SKM-1 (cell line): ENCODE measurements around the gene HRH1.
"Not testable (repeated sequence)": the region's sequence is repeated elsewhere in the genome, so short reads cannot be mapped to it uniquely, and the experiment has no call there.

ENCODE experiments used
- DNase-seq: peaks from one replicate; lab custom pipeline; 2025; ENCODE audit not compliant: unreplicated experiment; lab: John Stamatoyannopoulos, UW

HRH1 gene, protein sequence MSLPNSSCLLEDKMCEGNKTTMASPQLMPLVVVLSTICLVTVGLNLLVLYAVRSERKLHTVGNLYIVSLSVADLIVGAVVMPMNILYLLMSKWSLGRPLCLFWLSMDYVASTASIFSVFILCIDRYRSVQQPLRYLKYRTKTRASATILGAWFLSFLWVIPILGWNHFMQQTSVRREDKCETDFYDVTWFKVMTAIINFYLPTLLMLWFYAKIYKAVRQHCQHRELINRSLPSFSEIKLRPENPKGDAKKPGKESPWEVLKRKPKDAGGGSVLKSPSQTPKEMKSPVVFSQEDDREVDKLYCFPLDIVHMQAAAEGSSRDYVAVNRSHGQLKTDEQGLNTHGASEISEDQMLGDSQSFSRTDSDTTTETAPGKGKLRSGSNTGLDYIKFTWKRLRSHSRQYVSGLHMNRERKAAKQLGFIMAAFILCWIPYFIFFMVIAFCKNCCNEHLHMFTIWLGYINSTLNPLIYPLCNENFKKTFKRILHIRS

DNA sequence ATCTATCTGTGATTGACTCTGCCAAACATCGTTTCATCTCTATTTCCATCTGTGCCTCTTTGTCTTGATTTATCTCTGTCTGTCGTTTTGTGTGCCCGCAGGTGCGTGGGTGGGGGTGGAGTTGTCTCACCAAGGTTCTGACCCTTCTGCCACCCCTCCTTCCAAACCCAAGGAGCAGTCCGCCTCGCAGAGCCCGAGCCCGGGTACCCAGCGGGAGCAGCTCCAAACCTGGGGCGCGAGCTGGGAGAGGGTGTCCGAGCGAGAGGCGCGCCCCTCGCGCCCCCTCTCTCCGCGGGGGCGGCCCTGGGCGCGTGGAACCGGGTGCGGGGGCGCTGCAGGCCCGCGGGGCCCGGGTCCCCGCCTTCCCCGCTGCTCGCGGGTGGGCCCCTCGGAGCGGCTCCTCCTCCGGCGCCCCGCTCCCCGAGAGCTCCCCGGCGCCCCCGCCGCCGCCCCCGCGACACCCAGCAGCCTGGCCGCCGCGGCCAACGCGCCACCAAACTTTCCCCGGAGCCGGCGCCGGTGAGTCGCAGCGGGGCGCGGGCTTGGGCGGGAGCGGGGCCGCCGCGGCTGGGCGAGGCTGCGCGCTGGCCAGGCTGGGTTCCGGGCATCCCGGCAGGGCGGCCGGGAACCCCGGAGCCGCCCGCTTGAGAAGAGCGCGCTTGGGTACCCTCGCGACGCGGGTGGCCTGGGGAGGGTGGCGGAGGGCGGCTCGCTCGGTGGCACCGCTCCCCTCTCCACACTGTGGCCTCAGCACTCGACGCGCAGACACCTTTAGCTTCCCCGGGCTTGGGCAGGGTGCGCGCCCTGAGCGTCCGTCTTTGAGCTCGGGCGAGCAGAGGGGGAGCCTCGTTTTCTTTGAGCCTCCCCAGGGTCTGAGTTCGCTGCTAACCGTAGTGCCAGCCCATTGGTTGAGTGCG is at the start of gene HRH1:
Gene HRH1 (plus strand): TSS at position 458 of the 917 bp plus-strand sequence. CDS start 104,545 bp downstream, outside the sequence.
- DNase-seq, result no peak

GRCh38 chr3:11113316-11113715 is 41.0 kb upstream of the HRH1 start:
- not testable (repeated sequence) for DNase-seq

DNA sequence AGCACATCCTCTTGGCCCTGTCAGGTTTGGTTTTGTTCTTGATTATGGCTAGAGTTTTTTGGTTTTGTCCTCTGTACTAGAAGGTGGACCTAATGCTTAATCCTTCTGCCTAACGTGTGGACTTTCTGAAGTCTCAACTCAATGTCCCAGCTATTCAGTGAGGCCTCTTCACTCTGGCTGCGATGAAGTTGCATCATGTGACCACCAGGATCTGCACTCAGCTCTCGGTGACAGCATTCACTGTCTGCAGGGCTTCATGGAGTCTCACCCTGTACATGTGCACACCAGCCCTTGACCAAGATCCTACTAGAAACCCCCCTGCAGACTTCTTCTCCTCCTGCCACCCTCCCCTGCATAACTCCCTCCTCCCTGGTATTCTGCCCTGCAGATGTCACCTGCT is 38.7 kb upstream of the HRH1 start:
- no peak for DNase-seq

GRCh38 chr3:11116336-11117059 is 37.8 kb upstream of the HRH1 start:
- DNase-seq, result no peak

GRCh38 chr3:11117591-11117990 is 36.7 kb upstream of the HRH1 start:
- DNase-seq, result no peak

DNA sequence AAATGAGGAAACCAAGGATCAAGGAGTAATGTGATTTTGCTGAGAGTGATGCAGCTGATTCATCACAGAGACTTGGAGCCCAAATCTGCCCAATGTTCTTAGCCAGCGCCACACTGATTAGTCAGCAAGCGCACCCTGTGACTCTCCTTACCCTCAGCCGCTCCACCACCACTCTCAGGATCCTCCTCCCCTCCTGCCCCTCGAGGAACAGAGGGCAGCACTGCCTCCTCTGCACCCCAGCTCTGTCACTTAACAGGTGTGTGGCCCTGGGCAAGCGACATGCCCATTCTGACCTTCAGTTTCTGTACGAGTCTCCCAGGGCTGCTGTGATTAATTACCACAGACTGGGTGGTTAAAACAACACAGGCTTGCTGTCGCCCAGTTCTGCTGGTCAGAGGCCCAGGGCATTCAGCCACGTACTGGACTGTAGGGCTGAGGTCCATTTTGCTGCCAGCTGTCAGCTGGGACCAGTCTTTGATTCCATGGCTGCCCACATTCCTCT is 36.1 kb upstream of the HRH1 start:
- DNase-seq, result no peak

DNA sequence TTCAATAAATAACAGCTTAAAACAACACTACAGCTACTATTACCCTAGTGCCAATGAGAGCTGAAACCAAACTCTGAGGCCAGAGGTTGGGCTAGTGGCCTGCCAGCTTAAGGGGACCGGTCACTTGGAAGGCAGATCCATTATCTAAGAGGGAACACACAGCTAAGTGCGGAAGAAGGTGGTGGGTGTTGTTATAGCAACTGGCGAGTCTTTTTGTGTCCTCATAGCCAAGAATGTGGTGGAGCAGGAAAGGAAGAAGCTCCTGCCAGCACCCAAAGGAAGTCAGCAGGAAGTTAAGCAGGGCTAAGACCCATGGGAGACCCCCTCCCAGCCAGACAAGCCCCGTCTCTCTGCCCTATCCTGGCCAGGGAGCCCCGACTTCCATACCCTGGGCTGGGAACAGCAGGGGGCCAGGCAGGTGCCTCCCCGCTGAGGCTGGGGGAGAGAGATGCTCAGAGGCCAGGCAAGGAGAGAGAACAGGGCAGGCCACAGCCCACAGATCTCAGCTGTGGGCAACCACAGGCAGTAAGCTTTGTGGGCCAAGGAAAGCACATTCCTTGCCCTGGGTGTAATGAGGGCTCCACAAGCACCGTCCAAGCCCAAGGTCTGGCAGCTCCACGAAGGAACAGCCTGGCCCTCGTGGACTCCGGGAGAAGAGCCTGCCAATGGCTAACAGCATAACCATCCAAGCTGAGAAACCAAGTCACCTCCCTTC is 34.0 kb upstream of the HRH1 start:
- DNase-seq, result no peak

- DNase-seq, result no peak
These were observed 27.6 kb upstream of the HRH1 start for GRCh38 chr3:11126653-11127052.

DNA sequence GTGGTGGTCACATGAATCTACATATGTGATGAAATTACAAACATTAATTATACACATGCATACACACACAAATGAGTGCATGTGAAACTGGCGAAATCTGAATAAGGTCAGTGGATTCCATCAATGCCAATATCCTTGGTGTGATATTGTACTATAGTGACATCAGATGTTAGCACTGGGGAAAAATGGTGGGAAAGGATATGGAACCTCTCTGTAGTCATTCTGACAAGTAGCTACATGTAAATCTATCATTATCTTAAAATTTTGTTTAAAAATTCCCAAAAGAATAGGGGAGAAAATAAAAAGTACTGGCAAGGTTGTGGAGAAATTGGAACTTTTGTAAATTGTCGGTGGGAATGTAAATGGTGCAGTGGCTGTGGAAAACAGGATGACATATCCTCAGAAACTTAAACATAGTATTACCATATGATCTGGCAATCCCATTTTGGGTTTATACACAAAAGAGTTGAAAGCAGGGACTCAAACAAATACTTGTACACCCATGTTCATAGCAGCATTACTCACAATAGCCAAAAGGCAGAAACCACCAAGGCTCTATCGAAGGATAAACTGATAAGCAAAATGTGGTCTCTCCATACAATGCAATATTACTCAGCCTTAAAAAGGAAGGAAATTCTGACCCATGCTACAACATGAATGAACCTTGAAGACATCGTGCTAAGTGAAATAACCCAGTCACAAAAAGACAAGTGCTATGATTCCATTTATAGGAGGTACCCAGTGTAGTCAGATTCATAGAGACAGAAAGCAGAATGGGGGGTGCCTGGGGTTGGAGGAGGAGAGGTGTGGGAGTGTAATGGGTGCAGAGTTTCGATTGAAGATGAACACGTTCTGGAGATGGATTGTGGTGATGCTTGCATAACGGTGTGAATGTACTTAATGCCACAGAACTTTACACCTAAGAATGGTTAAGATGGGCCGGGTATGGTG is 25.3 kb upstream of the HRH1 start:
- no peak for DNase-seq

DNA sequence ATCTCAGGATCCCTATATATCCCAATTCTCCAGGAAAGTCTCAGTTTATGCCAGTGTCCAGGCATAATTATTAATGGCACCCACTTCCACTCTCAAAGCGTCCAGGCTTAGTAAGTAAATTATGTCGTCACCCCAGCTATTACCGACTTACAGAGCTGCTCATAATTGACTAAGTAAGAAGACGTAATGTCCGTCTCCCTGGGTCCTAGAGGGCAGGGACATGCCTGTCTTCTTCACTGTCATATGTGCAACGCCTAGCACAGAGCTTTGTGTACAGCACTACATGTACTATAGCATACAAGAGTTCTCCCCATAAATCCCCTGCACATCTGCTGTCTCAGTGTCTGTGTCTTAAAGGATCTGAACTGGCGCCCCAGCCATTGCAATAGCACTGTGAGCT is 23.9 kb upstream of the HRH1 start:
- no peak for DNase-seq

GRCh38 chr3:11131371-11131770 is 22.9 kb upstream of the HRH1 start:
- DNase-seq, result no peak

DNA sequence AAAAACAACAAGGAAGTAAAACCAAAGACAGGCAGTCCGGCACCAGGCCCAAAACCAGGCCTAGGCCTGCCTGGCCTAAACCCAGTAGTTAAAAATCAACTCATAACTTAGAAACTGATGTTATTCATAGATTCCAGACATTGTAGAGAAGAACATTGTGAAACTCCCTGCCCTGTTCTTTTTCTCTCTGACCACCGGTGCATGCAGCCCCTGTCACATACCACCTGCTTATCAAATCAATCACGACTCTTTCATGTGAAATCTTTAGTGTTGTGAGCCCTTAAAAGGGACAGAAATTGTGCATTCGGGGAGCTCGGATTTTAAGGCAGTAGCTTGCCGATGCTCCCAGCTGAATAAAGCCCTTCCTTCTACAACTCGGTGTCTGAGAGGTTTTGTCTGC is 22.4 kb upstream of the HRH1 start:
- DNase-seq, result not testable (repeated sequence)

- no peak for DNase-seq
These were observed 21.4 kb upstream of the HRH1 start for GRCh38 chr3:11132861-11133260.

DNA sequence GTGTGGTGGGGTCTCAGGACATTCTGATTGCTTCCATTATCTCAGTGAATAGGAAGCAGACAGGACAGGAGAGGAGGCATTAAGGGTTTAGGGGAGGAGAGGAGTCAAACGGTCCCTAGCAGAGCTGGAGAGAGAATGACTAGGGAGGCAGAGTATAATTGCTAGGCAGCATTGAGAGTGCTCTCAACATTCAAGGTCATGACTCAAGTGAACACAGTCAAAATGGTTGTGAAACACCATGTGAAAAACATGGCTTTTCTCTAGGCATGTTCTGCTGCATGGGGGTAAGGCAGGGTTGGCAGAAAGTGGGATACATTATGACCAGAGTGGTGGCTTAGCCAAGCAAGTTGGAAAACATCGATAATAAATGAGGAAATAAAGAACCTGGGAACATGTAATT is 19.5 kb upstream of the HRH1 start:
- DNase-seq, result no peak

GRCh38 chr3:11136116-11136515 is 18.2 kb upstream of the HRH1 start:
- no peak for DNase-seq

- no peak for DNase-seq
These were observed 17.3 kb upstream of the HRH1 start for GRCh38 chr3:11136830-11137626.

DNA sequence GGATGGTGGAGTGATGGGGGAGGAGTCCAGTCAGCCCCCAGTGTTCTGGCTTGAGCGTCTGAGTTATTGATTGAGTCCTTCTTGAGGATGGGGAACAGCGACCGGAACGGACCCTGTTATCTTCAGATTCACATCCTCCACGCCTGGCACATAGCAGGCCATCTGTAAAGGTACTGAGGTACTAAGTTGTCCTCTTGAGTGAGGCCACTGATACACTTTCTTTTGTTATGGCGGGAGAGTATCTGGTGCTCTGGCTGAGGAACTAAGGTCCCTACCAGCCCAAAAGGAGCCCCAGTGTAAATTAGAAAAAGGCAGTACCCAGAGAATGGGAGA is 16.7 kb upstream of the HRH1 start:
- no peak for DNase-seq

DNA sequence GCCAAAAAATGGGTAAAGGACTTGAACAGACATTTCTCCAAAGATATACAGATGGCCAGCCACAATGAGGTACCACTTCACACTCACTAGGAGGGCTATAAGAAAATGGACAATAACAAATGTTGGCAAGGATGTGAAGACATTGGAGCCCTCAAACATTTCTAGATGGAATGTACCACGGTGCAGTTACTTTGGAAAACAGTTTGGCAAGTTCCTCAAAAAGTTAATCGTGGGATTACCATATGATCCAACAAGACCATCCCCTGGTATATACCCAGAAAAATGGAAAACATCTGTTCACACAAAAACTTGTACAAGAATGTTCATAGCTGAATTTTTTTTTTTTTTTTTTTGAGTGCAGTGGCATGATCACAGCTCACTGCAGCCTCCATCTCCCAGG is 15.9 kb upstream of the HRH1 start:
- no peak for DNase-seq
